Kidney (tissue), 14 donors: ENCODE data around the gene MIPEP. TPM values are rescaled to one million over a fixed set of nuclear protein-coding genes. Genes with fewer than 3 reads are reported as not detected.

ENCODE experiments used
- DNase-seq, 5 donors: peaks; one replicate each; pipeline ENCODE4 v3.0.0-alpha.2; 2013 to 2020
- FAIRE-seq: peaks from 2 replicates; lab custom pipeline; 2012; peaks lifted over from hg19 to GRCh38; lab: Jason Lieb, UNC
- H3K27ac ChIP-seq, 2 donors: one replicate each; pipeline ENCODE4 v1.7.0; 2013; ENCODE audit warnings: low read depth in 2 of 2, low read length in 2 of 2, inconsistent platforms in 1 of 2
- H3K27me3 ChIP-seq: one replicate; pipeline ENCODE4 v1.7.1; 2013; ENCODE audit warnings: low read length, inconsistent platforms; ENCODE audit not compliant: control insufficient read depth, insufficient read depth
- H3K36me3 ChIP-seq, 3 donors: one replicate each; pipeline versions ENCODE4 v1.7.0 to v1.7.1; 2013; ENCODE audit warnings: low read length in 3 of 3, control low read depth in 1 of 3, inconsistent platforms in 1 of 3; ENCODE audit not compliant: insufficient read depth in 3 of 3, control insufficient read depth in 2 of 3
- H3K4me1 ChIP-seq, 3 donors: one replicate each; pipeline versions ENCODE4 v1.7.0 to v1.7.1; 2013; ENCODE audit warnings: low read length in 3 of 3, inconsistent platforms in 1 of 3, low read depth in 1 of 3; ENCODE audit not compliant: control insufficient read depth in 2 of 3, insufficient read depth in 2 of 3
- H3K4me3 ChIP-seq, 3 donors: one replicate each; pipeline versions ENCODE4 v1.7.0 to v1.8.1; 2013; ENCODE audit warnings: low read length in 3 of 3, control low read depth in 1 of 3, inconsistent platforms in 1 of 3
- H3K9ac ChIP-seq, 3 donors: one replicate each; pipeline versions ENCODE4 v1.7.0 to v1.7.1; 2013; ENCODE audit warnings: low read length in 3 of 3, control low read depth in 1 of 3, inconsistent platforms in 1 of 3
- H3K9me3 ChIP-seq, 3 donors: one replicate each; pipeline versions ENCODE4 v1.7.0 to v1.7.1; 2013; ENCODE audit warnings: low read length in 3 of 3, control low read depth in 1 of 3, inconsistent platforms in 1 of 3; ENCODE audit not compliant: control insufficient read depth in 2 of 3, insufficient read depth in 1 of 3
- intact Hi-C: fragments of 100-400 bp; cut with DNase I; formaldehyde crosslinking; loops from one replicate; pipeline ENCODE4 v1.11.1; 2022
- polyA plus RNA-seq: library from polyadenylated mRNA; stranded (reverse); fragments of 350-450 nt; fragmentation: Illumina TruSeq; extraction: RNeasy Lipid Tissue Mini Kit (QIAGEN cat#74804); gene quantifications from one replicate; pipeline ENCODE4 v1.2.3, GENCODE V29; 2014; ENCODE audit warnings: low read depth, low replicate concordance; ENCODE audit not compliant: insufficient read depth
- total RNA-seq: library from RNA; stranded (reverse); fragmentation: NEBNext Ultra II Directional; extraction: Animal tissue kit (Norgen Biotek cat#: 25700); gene quantifications from one replicate; pipeline ENCODE4 v1.2.1, GENCODE V29; 2021
- TF ChIP-seq, protein P1 (sequence below): IDR thresholded peaks from 3 replicates; pipeline ENCODE4 v1.5.1; 2012; ENCODE audit warnings: mild to moderate bottlenecking, moderate library complexity, borderline replicate concordance; ENCODE audit not compliant: insufficient read depth; ENCODE audit errors: extremely low read depth
- donor health status: control.
- donor health status: control.
- donor health status: control.
- donor health status: control.
- donor health status: control.
- donor health status: DM: yes; HTN: yes; CAD: no.
- donor health status: Normal renal cell carcinoma (clear cell type).

MIPEP gene
- total and polyA plus RNA-seq, 2 donors from 2014 or later = 29.1 to 46.8 TPM

DNA sequence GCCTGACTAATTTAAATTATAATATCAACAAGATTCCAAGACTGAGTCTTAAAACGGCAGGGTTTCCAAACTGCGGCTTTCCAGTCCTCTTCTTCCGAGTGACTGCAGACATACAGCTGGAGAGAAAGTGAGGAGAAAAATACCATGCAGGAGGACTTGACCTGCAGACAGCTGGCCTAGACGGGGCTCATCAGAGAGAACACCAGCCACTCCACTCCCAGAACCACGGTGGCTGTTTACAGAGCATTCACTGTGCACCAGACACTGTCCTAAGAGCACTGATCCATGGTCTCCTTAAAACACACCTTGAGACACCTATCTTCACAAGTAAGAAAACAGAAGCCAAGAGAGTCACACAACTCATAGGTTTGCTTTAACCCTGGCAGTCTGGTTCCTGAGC is 152.7 kb downstream of the MIPEP start:
- H3K36me3 ChIP-seq = no peaks in the 10 kb centered on the region
- no peak overlapping the region for H3K27ac ChIP-seq
- no peak for FAIRE-seq
- intact Hi-C loops = no loop called here
- H3K4me1 ChIP-seq = no peaks in the 10 kb centered on the region
- no peaks in the 10 kb centered on the region for H3K9me3 ChIP-seq
- no peak for DNase-seq
- no peak overlapping the region for H3K4me3 ChIP-seq
- H3K27me3 ChIP-seq = no peaks in the 10 kb centered on the region
- TF ChIP-seq, protein P1, sequence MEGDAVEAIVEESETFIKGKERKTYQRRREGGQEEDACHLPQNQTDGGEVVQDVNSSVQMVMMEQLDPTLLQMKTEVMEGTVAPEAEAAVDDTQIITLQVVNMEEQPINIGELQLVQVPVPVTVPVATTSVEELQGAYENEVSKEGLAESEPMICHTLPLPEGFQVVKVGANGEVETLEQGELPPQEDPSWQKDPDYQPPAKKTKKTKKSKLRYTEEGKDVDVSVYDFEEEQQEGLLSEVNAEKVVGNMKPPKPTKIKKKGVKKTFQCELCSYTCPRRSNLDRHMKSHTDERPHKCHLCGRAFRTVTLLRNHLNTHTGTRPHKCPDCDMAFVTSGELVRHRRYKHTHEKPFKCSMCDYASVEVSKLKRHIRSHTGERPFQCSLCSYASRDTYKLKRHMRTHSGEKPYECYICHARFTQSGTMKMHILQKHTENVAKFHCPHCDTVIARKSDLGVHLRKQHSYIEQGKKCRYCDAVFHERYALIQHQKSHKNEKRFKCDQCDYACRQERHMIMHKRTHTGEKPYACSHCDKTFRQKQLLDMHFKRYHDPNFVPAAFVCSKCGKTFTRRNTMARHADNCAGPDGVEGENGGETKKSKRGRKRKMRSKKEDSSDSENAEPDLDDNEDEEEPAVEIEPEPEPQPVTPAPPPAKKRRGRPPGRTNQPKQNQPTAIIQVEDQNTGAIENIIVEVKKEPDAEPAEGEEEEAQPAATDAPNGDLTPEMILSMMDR = no peak
- H3K9ac ChIP-seq = no peak overlapping the region

DNA sequence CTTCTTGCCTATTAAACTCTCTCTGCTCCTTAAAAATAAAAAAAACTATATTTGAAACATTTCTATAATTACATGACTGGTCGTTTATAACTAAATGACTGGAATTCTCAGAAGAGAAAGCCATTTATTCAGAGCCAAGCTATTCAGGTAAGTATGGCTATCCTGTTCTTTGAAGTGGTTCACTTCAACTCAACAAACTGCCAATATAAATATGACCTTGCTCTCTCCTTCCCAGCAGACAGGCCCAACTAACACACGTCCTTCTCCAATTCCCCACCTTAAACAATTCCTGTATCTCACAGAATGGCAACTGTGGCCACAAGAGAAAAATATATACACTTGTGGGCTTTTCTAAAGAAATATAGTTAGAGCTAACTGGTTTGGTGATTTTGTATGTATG is 153.9 kb downstream of the MIPEP start:
- DNase-seq (no peak), FAIRE-seq (no peak)
- TF ChIP-seq, protein P1 = no peak
- H3K9ac ChIP-seq = no peak overlapping the region
- H3K9me3 ChIP-seq = no peaks in the 10 kb centered on the region
- H3K27ac ChIP-seq = no peak overlapping the region
- intact Hi-C loops = no loop called here
- H3K36me3 ChIP-seq = no peaks in the 10 kb centered on the region
- no peaks in the 10 kb centered on the region for H3K27me3 ChIP-seq
- no peaks in the 10 kb centered on the region for H3K4me1 ChIP-seq
- H3K4me3 ChIP-seq = no peak overlapping the region

DNA sequence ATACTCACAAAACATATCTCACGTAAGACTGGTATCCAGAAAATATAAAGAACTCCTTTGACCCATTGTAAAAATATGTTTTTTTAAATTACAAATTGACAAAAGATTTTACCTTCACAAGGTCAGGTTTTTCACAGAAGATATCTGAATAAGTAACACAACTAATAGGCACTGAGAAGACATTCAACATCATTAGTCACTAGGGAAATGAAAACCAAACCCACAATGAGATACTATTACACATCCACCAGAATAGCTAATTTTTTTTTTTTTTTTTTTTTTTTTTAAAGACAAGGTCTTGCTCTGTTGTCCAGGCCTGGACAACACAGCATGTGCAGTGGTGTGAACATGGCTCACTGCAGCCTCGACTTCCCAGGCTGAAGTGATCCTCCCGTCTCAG is 157.5 kb downstream of the MIPEP start:
- H3K4me1 ChIP-seq = peaks cover 0 to 4% (median 0%) of the 10 kb centered on the region in 3 donors
- H3K27ac ChIP-seq = no peak overlapping the region
- DNase-seq (no peak), FAIRE-seq (no peak)
- H3K36me3 ChIP-seq = no peaks in the 10 kb centered on the region
- no peak overlapping the region for H3K9ac ChIP-seq
- no peak overlapping the region for H3K4me3 ChIP-seq
- TF ChIP-seq, protein P1 = no peak
- no peaks in the 10 kb centered on the region for H3K27me3 ChIP-seq
- intact Hi-C loops = no loop called here
- H3K9me3 ChIP-seq = no peaks in the 10 kb centered on the region

DNA sequence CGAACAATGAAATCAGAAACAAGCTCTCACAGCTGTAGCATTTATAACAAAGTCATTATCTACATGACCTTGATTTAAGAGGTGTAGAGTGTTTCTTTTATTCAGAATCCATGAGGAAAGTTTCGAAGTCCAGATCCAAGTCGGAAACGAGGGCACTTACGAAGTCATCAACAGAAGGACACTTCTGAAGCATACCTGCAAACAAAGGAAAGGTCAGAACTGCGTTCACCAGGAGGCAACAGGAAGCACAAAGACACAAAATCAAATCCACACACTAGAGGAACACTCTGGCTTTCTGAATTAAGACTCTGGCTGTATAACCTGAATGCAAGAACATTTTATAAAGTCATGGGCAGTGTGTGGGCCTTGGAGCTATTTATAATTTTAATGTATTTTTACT is 158.9 kb downstream of the MIPEP start:
- Histone ChIP-seq H3K4me3 (no peak overlapping the region), H3K9ac (no peak overlapping the region), H3K27ac (no peak overlapping the region), H3K27me3 (no peaks in the 10 kb centered on the region), H3K9me3 (no peaks in the 10 kb centered on the region), H3K36me3 (no peaks in the 10 kb centered on the region), H3K4me1 (peaks cover 0 to 4% (median 0%) of the 10 kb centered on the region in 3 donors)
- no peak for DNase-seq
- FAIRE-seq = no peak
- TF ChIP-seq, protein P1 = no peak
- intact Hi-C loops = no loop called here
